ENCODE data around the gene GRIN2A.

The GRIN2A gene

GRCh38 chr16:9869776-9870175 is 312.5 kb downstream of the GRIN2A start:
- DNase-seq (ENCODE audit: low read depth, low spot score), result no peak
- Histone ChIP-seq H3K27ac (no peak overlapping the region), H3K9me3 (ENCODE audit: low read depth, low read length) (no peaks in the 10 kb centered on the region), H3K4me3 (no peak overlapping the region), H3K9ac (ENCODE audit: insufficient read length) (no peak overlapping the region), H3K36me3 (ENCODE audit: insufficient read depth, low read length) (no peaks in the 10 kb centered on the region)
- TF ChIP-seq FOXP2 (optimal IDR thresholded peaks at IDR 0.05; ENCODE audit: control extremely low read depth, extremely low read length, insufficient read depth) (no peak), POLR2AphosphoS5 (IDR thresholded peaks at IDR 0.05; ENCODE audit: borderline replicate concordance, low read depth, low read length) (no peak), EZH2 (IDR thresholded peaks at IDR 0.05) (no peak)

GRCh38 chr16:9868606-9869149 is 313.6 kb downstream of the GRIN2A start:
- H3K9ac ChIP-seq (ENCODE audit: insufficient read length), result no peak overlapping the region
- no peak overlapping the region for H3K4me3 ChIP-seq
- DNase-seq (ENCODE audit: low read depth, low spot score), result no peak
- no peaks in the 10 kb centered on the region for H3K36me3 ChIP-seq (ENCODE audit: insufficient read depth, low read length)
- no peak overlapping the region for H3K27ac ChIP-seq
- no peaks in the 10 kb centered on the region for H3K9me3 ChIP-seq (ENCODE audit: low read depth, low read length)
- TF ChIP-seq FOXP2 (optimal IDR thresholded peaks at IDR 0.05; ENCODE audit: control extremely low read depth, extremely low read length, insufficient read depth), result no peak
- no peak for TF ChIP-seq EZH2 (IDR thresholded peaks at IDR 0.05)
- TF ChIP-seq POLR2AphosphoS5 (IDR thresholded peaks at IDR 0.05; ENCODE audit: borderline replicate concordance, low read depth, low read length), result no peak

- no peak for DNase-seq (ENCODE audit: low read depth, low spot score)
- no peak overlapping the region for H3K27ac ChIP-seq
- H3K9me3 ChIP-seq (ENCODE audit: low read depth, low read length), result no peaks in the 10 kb centered on the region
- no peak overlapping the region for H3K4me3 ChIP-seq
- H3K9ac ChIP-seq (ENCODE audit: insufficient read length), result no peak overlapping the region
- H3K36me3 ChIP-seq (ENCODE audit: insufficient read depth, low read length), result no peaks in the 10 kb centered on the region
- no peak for TF ChIP-seq EZH2 (IDR thresholded peaks at IDR 0.05)
- TF ChIP-seq FOXP2 (optimal IDR thresholded peaks at IDR 0.05; ENCODE audit: control extremely low read depth, extremely low read length, insufficient read depth), result no peak
- TF ChIP-seq POLR2AphosphoS5 (IDR thresholded peaks at IDR 0.05; ENCODE audit: borderline replicate concordance, low read depth, low read length), result no peak
Measured at GRCh38 chr16:9867176-9867575, 315.1 kb downstream of the GRIN2A start.

GRCh38 chr16:9864461-9864860 is 317.8 kb downstream of the GRIN2A start:
- H3K36me3 ChIP-seq (ENCODE audit: insufficient read depth, low read length), result no peaks in the 10 kb centered on the region
- H3K27ac ChIP-seq, result no peak overlapping the region
- no peaks in the 10 kb centered on the region for H3K9me3 ChIP-seq (ENCODE audit: low read depth, low read length)
- no peak for DNase-seq (ENCODE audit: low read depth, low spot score)
- no peak overlapping the region for H3K9ac ChIP-seq (ENCODE audit: insufficient read length)
- no peak overlapping the region for H3K4me3 ChIP-seq
- no peak for TF ChIP-seq POLR2AphosphoS5 (IDR thresholded peaks at IDR 0.05; ENCODE audit: borderline replicate concordance, low read depth, low read length)
- TF ChIP-seq EZH2 (IDR thresholded peaks at IDR 0.05), result no peak
- no peak for TF ChIP-seq FOXP2 (optimal IDR thresholded peaks at IDR 0.05; ENCODE audit: control extremely low read depth, extremely low read length, insufficient read depth)

GRCh38 chr16:9862327-9862726 is 319.9 kb downstream of the GRIN2A start:
- no peaks in the 10 kb centered on the region for H3K9me3 ChIP-seq (ENCODE audit: low read depth, low read length)
- H3K4me3 ChIP-seq, result no peak overlapping the region
- no peak overlapping the region for H3K9ac ChIP-seq (ENCODE audit: insufficient read length)
- no peak for DNase-seq (ENCODE audit: low read depth, low spot score)
- H3K36me3 ChIP-seq (ENCODE audit: insufficient read depth, low read length), result no peaks in the 10 kb centered on the region
- H3K27ac ChIP-seq, result no peak overlapping the region
- no peak for TF ChIP-seq FOXP2 (optimal IDR thresholded peaks at IDR 0.05; ENCODE audit: control extremely low read depth, extremely low read length, insufficient read depth)
- TF ChIP-seq EZH2 (IDR thresholded peaks at IDR 0.05), result no peak
- TF ChIP-seq POLR2AphosphoS5 (IDR thresholded peaks at IDR 0.05; ENCODE audit: borderline replicate concordance, low read depth, low read length), result no peak

GRCh38 chr16:9860876-9861275 is 321.4 kb downstream of the GRIN2A start:
- Histone ChIP-seq H3K4me3 (no peak overlapping the region), H3K9me3 (ENCODE audit: low read depth, low read length) (no peaks in the 10 kb centered on the region), H3K27ac (no peak overlapping the region), H3K9ac (ENCODE audit: insufficient read length) (no peak overlapping the region), H3K36me3 (ENCODE audit: insufficient read depth, low read length) (no peaks in the 10 kb centered on the region)
- TF ChIP-seq FOXP2 (optimal IDR thresholded peaks at IDR 0.05; ENCODE audit: control extremely low read depth, extremely low read length, insufficient read depth), result no peak
- no peak for DNase-seq (ENCODE audit: low read depth, low spot score)

GRCh38 chr16:9859701-9860327 is 322.4 kb downstream of the GRIN2A start:
- Histone ChIP-seq H3K9ac (ENCODE audit: insufficient read length) (no peak overlapping the region), H3K36me3 (ENCODE audit: insufficient read depth, low read length) (no peaks in the 10 kb centered on the region), H3K4me3 (no peak overlapping the region), H3K27ac (no peak overlapping the region), H3K9me3 (ENCODE audit: low read depth, low read length) (no peaks in the 10 kb centered on the region)
- DNase-seq (ENCODE audit: low read depth, low spot score), result peak; percentile 62
- TF ChIP-seq EZH2 (IDR thresholded peaks at IDR 0.05) (no peak), FOXP2 (optimal IDR thresholded peaks at IDR 0.05; ENCODE audit: control extremely low read depth, extremely low read length, insufficient read depth) (no peak), POLR2AphosphoS5 (IDR thresholded peaks at IDR 0.05; ENCODE audit: borderline replicate concordance, low read depth, low read length) (no peak)

GRCh38 chr16:9854675-9855074 is 327.6 kb downstream of the GRIN2A start:
- no peaks in the 10 kb centered on the region for H3K36me3 ChIP-seq (ENCODE audit: insufficient read depth, low read length)
- TF ChIP-seq FOXP2 (optimal IDR thresholded peaks at IDR 0.05; ENCODE audit: control extremely low read depth, extremely low read length, insufficient read depth) (no peak), POLR2AphosphoS5 (IDR thresholded peaks at IDR 0.05; ENCODE audit: borderline replicate concordance, low read depth, low read length) (no peak), EZH2 (IDR thresholded peaks at IDR 0.05) (no peak)
- no peak overlapping the region for H3K4me3 ChIP-seq
- no peak overlapping the region for H3K9ac ChIP-seq (ENCODE audit: insufficient read length)
- no peaks in the 10 kb centered on the region for H3K9me3 ChIP-seq (ENCODE audit: low read depth, low read length)
- no peak for DNase-seq (ENCODE audit: low read depth, low spot score)
- no peak overlapping the region for H3K27ac ChIP-seq

- Histone ChIP-seq H3K27ac (no peak overlapping the region), H3K9me3 (ENCODE audit: low read depth, low read length) (no peaks in the 10 kb centered on the region), H3K9ac (ENCODE audit: insufficient read length) (no peak overlapping the region), H3K4me3 (no peak overlapping the region), H3K36me3 (ENCODE audit: insufficient read depth, low read length) (no peaks in the 10 kb centered on the region)
- DNase-seq (ENCODE audit: low read depth, low spot score), result no peak
- TF ChIP-seq FOXP2 (optimal IDR thresholded peaks at IDR 0.05; ENCODE audit: control extremely low read depth, extremely low read length, insufficient read depth), result no peak
- TF ChIP-seq EZH2 (IDR thresholded peaks at IDR 0.05), result no peak
- TF ChIP-seq POLR2AphosphoS5 (IDR thresholded peaks at IDR 0.05; ENCODE audit: borderline replicate concordance, low read depth, low read length), result no peak
Measured at GRCh38 chr16:9852003-9852402, 330.2 kb downstream of the GRIN2A start.

All from SK-N-MC (cell line).